GM23338 (cell line): ENCODE results near the gene MRO.

Experiments
- CTCF ChIP-seq, 2 experiments: fragments of 200-600 bp in 1 of 2; sonication (generic) in 1 of 2; conservative IDR thresholded peaks; 2 replicates each; pipeline versions ENCODE4 v1.5.1 to v1.6.1; 2016 to 2017; ENCODE audit warnings: antibody characterized with exemption in 2 of 2, low read depth in 2 of 2, mild to moderate bottlenecking in 2 of 2, moderate library complexity in 1 of 2
- EZH2 ChIP-seq: fragments of 200-600 bp; sonication (generic); IDR thresholded peaks from one replicate; pipeline ENCODE4 v1.8.0; 2017; ENCODE audit warnings: antibody characterized with exemption, mild to moderate bottlenecking, low read depth; ENCODE audit not compliant: unreplicated experiment
- JUNB ChIP-seq: IDR thresholded peaks from one replicate; pipeline ENCODE4 v1.6.1; 2016; ENCODE audit warnings: antibody characterized with exemption; ENCODE audit not compliant: unreplicated experiment

- TF ChIP-seq CTCF (conservative IDR thresholded peaks at IDR 0.05; ENCODE audit: low read depth in 2 of 2) (no peak), JUNB (no peak), EZH2 (no peak)
Observed at GRCh38 chr18:50793641-50794565, 25.9 kb downstream of the MRO start.
